HG02678 (cell line): ENCODE data around the gene GZMM.

ENCODE experiments used
- ATAC-seq: cut with Tn5 transposase; IDR thresholded peaks from one replicate; pipeline ENCODE4 v1.9.1; 2021; ENCODE audit warnings: mild to moderate bottlenecking, moderate library complexity; ENCODE audit not compliant: unreplicated experiment

The GZMM gene

GRCh38 chr19:533364-534058, 10.3 kb upstream of the GZMM start:
- ATAC-seq: no peak

DNA sequence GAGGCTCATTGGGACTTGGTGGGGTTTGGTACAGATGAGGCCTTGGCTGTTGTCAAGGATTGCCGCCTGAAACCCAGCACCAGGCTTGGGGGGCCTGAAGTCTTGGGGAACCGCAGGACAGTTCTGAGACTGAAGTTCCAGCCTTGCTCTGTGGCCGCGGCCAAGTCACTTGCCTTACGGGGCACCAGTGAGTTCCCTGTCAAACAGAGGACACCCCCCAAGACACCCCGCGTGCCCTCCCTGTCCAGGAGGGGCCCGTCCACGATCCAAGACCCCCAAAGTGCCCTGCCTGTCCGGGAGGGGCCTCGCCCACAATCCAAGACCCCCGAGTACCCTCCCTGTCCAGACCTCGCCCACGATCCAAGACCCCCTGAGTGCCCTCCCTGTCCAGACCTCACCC, 9.8 kb upstream of the GZMM start:
- ATAC-seq: no peak

GRCh38 chr19:535017-535835, 8.6 kb upstream of the GZMM start:
- ATAC-seq: no peak

- no peak for ATAC-seq
These were observed 7.6 kb upstream of the GZMM start for GRCh38 chr19:536031-536880.

- ATAC-seq: no peak
These were observed 6.9 kb upstream of the GZMM start for GRCh38 chr19:536881-537404.

DNA sequence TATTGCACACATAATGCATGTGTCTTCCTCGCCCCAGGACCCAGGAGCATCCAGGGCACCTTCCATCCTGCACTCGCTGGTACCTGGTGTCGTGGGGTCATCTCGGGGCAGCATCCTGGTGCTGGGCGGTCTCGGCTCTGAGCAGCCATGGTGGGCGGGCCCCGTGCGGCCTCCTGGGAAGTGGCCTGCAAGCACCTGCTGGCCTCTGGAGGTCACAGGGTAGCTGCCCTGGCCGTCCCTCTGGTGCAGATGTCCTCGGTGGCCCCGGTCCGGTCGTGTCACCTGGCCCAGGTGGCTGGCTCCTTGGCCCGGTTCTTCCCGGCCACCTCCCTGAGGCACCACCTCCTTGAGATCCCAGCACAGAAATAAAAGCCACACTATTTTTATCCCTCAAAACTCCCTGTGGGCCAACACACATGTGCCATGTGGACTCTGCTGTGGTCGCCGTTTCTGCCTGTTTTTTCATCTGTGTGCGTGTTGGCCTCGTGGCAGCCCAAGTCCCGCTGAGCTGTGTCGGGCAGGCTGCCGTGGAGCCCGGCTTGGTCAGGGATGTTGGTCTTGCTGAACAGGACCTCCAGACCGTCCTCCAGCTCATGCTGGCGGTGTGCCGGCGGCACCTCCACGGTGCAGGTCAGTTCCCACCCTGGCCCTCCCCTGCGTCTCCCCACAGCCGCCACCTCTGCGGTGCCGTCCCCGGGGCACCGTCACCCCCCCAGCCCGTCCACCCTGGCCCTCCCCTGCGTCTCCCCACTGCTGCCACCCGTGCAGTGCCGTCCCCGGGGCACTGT, 5.0 kb upstream of the GZMM start:
- ATAC-seq: no peak

DNA sequence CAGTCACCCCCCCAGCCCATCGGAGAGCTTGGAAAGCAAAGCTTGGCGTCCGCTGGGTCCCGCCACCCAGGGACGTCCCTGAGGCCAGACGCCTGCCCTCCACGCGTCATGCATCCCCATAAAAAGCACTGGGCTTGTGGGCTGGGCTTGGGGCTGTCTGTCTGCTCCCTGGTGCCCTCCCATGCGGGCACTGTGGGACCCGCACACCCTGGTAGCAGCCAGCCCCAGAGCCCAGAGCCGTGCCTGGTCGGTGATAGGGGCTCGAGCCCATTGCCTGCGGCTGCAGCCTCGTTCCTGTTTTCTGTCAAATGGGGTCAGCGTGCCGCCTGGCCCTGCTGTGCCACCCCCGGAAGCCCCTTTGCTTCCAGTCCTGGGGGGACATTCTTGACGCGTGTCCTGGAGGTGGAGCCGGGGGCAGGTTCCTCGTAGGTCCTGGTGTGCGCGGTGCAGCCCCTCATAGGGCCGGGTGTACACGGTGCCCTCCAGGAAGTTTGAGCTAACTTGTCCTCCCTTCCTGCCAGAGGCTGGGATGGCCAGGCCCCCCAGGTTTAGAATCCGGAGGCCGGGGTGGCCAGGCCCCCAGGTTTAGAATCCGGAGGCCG, 4.3 kb upstream of the GZMM start:
- ATAC-seq: no peak

GRCh38 chr19:540867-541637, 2.8 kb upstream of the GZMM start:
- ATAC-seq: no peak

- ATAC-seq: no peak
These were observed 2.2 kb upstream of the GZMM start for GRCh38 chr19:541699-542098.

- no peak for ATAC-seq
These were observed 1.5 kb upstream of the GZMM start for GRCh38 chr19:542173-542866.

GRCh38 chr19:547117-547516, 3.3 kb downstream of the GZMM start:
- ATAC-seq: no peak

DNA sequence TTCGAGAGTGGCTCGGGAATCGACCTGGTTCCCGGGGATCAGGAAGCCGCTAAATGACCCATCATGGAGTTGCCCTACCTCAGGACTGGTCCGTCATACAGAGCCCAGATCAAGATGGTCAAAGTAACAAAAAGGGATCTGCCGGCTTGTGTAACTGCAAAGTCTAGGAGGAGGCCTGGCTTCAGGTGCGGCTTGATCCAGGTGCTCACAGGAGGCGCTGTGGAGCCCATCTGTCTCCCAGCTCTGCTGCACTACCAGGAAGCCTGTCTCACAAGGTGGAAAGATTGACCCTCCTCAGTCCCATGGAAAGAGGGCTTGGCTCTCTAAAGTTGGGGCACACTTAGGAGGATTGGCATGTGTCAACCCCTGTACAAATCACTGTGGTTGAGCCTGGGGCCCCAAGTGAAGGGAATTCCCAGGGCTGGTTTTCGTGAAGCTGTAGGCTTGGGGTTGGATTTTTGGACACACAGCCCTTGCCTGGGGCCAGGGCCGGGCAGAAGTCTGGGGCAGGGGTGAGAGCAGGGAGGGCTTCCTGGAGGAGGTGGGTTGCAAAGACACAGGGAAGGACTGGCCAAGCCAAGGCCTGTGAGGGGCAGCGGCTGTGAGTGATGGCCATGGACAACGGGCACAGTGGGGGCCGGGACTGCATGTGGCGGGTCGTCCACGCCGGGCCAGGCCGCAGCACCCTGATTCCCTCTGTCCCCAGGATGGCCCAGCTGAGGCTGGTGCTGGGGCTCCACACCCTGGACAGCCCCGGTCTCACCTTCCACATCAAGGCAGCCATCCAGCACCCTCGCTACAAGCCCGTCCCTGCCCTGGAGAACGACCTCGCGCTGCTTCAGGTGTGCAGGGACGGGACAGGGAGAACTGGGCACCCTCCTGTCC, 4.2 kb downstream of the GZMM start:
- no peak for ATAC-seq

DNA sequence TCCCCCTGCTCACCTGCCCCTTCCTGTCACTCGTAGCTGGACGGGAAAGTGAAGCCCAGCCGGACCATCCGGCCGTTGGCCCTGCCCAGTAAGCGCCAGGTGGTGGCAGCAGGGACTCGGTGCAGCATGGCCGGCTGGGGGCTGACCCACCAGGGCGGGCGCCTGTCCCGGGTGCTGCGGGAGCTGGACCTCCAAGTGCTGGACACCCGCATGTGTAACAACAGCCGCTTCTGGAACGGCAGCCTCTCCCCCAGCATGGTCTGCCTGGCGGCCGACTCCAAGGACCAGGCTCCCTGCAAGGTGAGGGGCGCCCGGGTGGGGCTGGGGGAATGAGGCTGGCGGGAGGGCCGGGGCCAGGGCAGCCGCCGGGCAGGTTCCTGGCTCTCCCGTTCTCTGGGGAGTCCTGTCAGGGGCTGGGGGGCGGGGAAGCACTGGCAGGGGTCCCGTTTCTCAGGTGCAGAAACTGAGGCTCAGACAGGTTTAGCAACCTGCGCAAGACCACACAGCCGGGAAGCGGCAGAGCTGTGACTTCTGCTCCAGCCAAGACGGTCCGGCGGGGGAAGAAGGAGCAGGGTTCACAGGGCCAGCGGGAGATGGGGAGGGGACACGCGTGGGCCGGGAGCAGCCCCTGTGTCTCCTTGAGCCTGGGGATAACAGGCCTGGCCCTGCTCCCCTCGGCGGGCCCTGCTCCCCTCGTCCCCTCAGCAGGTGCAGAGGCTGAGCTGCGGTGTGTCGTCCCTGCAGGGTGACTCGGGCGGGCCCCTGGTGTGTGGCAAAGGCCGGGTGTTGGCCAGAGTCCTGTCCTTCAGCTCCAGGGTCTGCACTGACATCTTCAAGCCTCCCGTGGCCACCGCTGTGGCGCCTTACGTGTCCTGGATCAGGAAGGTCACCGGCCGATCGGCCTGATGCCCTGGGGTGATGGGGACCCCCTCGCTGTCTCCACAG, 5.3 kb downstream of the GZMM start:
- no peak for ATAC-seq

GRCh38 chr19:554817-555216, 11.0 kb downstream of the GZMM start:
- ATAC-seq: no peak

DNA sequence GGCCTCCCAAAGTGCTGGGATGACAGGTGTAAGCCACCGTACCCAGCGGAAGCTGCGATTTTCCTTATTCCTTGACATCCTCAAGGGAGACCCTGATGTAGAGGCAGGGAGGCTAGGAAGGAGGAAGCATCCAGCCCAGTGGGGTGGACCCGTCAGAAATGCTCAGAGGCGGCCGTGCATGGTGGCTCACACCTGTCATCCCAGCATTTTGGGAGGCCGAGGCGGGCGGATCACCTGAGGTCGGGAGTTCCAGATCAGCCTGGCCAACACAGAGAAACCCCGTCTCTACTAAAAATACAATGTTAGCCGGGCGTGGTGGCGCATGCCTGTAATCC, 11.6 kb downstream of the GZMM start:
- no peak for ATAC-seq

- ATAC-seq: no peak
These were observed 12.9 kb downstream of the GZMM start for GRCh38 chr19:556611-557382.
